ENCODE results near the gene SNRPA.

GRCh38 chr19:40775632-40776022 is 24.6 kb downstream of the SNRPA start:
- TF ChIP-seq CTCF (IDR thresholded peaks at IDR 0.05; ENCODE audit: borderline replicate concordance, extremely low read depth, low read length, poor library complexity, severe bottlenecking) (no peak), EZH2 (IDR thresholded peaks at IDR 0.05; ENCODE audit: borderline replicate concordance, low read depth, low read length, severe bottlenecking) (no peak)
